DOHH2 (cell line): ENCODE measurements around the gene ARPC1B.
"Not testable (repeated sequence)": the region's sequence is repeated elsewhere in the genome, so short reads cannot be mapped to it uniquely, and the experiment has no call there.

Experiments used
- H3F3A ChIP-seq: fragments of 200-600 bp; sonication (generic), shearing (Covaris generic); 2 replicates; pipeline ENCODE4 v1.6.0; 2016; ENCODE audit warnings: antibody characterized with exemption, mild to moderate bottlenecking; ENCODE audit not compliant: control insufficient read depth, insufficient read depth
- H3K27ac ChIP-seq: fragments of 200-600 bp; sonication (generic); 2 replicates; pipeline ENCODE4 v1.5.1; 2014; ENCODE audit warnings: low read depth, mild to moderate bottlenecking, low read length, moderate library complexity
- H3K27me3 ChIP-seq: fragments of 200-600 bp; sonication (generic); 2 replicates; pipeline ENCODE4 v1.6.1; 2014; ENCODE audit warnings: mild to moderate bottlenecking, low read length, mixed read lengths; ENCODE audit not compliant: control insufficient read depth
- H3K36me3 ChIP-seq: fragments of 200-600 bp; sonication (generic); 2 replicates; pipeline ENCODE4 v1.6.1; 2014; ENCODE audit warnings: mild to moderate bottlenecking, low read length, moderate library complexity, mixed read lengths; ENCODE audit not compliant: control insufficient read depth
- H3K4me1 ChIP-seq: fragments of 200-600 bp; sonication (generic); 2 replicates; pipeline ENCODE4 v1.6.1; 2014; ENCODE audit warnings: mild to moderate bottlenecking, low read length, mixed read lengths; ENCODE audit not compliant: control insufficient read depth
- H3K4me2 ChIP-seq: fragments of 200-600 bp; sonication (generic); 2 replicates; pipeline ENCODE4 v1.6.0; 2014; ENCODE audit warnings: mild to moderate bottlenecking, low read length, moderate library complexity
- H3K4me3 ChIP-seq: fragments of 200-600 bp; sonication (generic); 2 replicates; pipeline ENCODE4 v1.5.1; 2014; ENCODE audit warnings: mild to moderate bottlenecking, low read length, mixed read lengths
- H3K79me2 ChIP-seq: fragments of 200-600 bp; sonication (generic); 2 replicates; pipeline ENCODE4 v1.6.1; 2014; ENCODE audit warnings: mild to moderate bottlenecking, low read length, mixed read lengths; ENCODE audit not compliant: control insufficient read depth
- H3K9me2 ChIP-seq: fragments of 200-600 bp; sonication (generic); replicated peaks from 2 replicates; pipeline ENCODE4 v1.6.1; 2014; ENCODE audit warnings: mild to moderate bottlenecking, low read length, mixed read lengths; ENCODE audit not compliant: control insufficient read depth
- H3K9me3 ChIP-seq: fragments of 200-600 bp; sonication (generic); 2 replicates; pipeline ENCODE4 v1.6.1; 2014; ENCODE audit warnings: antibody characterized with exemption, low read length, mixed read lengths; ENCODE audit not compliant: control insufficient read depth, insufficient read depth
- H4K20me1 ChIP-seq: fragments of 200-600 bp; sonication (generic); 2 replicates; pipeline ENCODE4 v1.6.0; 2014; ENCODE audit warnings: low read depth, mild to moderate bottlenecking, antibody characterized with exemption, low read length, moderate library complexity; ENCODE audit not compliant: control insufficient read depth, insufficient read depth
- CTCF ChIP-seq: fragments of 200-600 bp; sonication (generic); IDR thresholded peaks from one replicate; pipeline ENCODE4 v1.5.1; 2014; ENCODE audit warnings: antibody characterized with exemption, mild to moderate bottlenecking, low read depth, low read length; ENCODE audit not compliant: poor library complexity, severe bottlenecking
- EZH2phosphoT487 ChIP-seq: fragments of 200-600 bp; sonication (generic); IDR thresholded peaks from 2 replicates; pipeline ENCODE4 v1.6.1; 2017; ENCODE audit warnings: borderline replicate concordance, mild to moderate bottlenecking, antibody characterized with exemption, low read length, moderate library complexity, mixed read lengths

Gene ARPC1B

GRCh38 chr7:99375070-99375807 is 709 bp downstream of the ARPC1B start:
- Histone ChIP-seq H3K27ac (peak overlapping the region; percentile 68), H3K9me2 (no peaks in the 10 kb centered on the region), H3K4me3 (peak overlapping the region; percentile 82), H3K36me3 (peaks cover 27% of the 10 kb centered on the region), H3F3A (peaks cover 41% of the 10 kb centered on the region), H4K20me1 (0 out of 2 replicates have a peak, but pooled peaks cover 5% of the 10 kb centered on the region), H3K4me1 (peaks cover 56% of the 10 kb centered on the region), H3K79me2 (peaks cover 44% of the 10 kb centered on the region), H3K4me2 (peak overlapping the region; percentile 93), H3K27me3 (no peaks in the 10 kb centered on the region), H3K9me3 (no peaks in the 10 kb centered on the region)
- TF ChIP-seq EZH2phosphoT487: no peak
- TF ChIP-seq CTCF: no peak

- no peaks in the 10 kb centered on the region for H3K9me3 ChIP-seq
- H3F3A ChIP-seq: peaks cover 41% of the 10 kb centered on the region
- peaks cover 82% of the 10 kb centered on the region for H3K79me2 ChIP-seq
- peaks cover 55% of the 10 kb centered on the region for H3K36me3 ChIP-seq
- peak overlapping the region; percentile 74 for H3K4me3 ChIP-seq
- peak overlapping the region; percentile 91 for H3K4me2 ChIP-seq
- no peak for TF ChIP-seq EZH2phosphoT487
- no peak for TF ChIP-seq CTCF
- peaks cover 84% of the 10 kb centered on the region for H3K4me1 ChIP-seq
- H3K27me3 ChIP-seq: no peaks in the 10 kb centered on the region
- H3K27ac ChIP-seq: peak overlapping the region; percentile 93
- no peaks in the 10 kb centered on the region for H3K9me2 ChIP-seq
- 0 out of 2 replicates have a peak, but pooled peaks cover 5% of the 10 kb centered on the region for H4K20me1 ChIP-seq
These were observed 4.6 kb downstream of the ARPC1B start for GRCh38 chr7:99379043-99379577.

GRCh38 chr7:99379693-99380031 is 5.1 kb downstream of the ARPC1B start:
- H3F3A ChIP-seq: peaks cover 41% of the 10 kb centered on the region
- H3K27ac ChIP-seq: peak overlapping the region; percentile 93
- peak overlapping the region; percentile 74 for H3K4me3 ChIP-seq
- not testable (repeated sequence) for H3K27me3 ChIP-seq, H3K9me3 ChIP-seq, H3K9me2 ChIP-seq, H4K20me1 ChIP-seq
- H3K4me2 ChIP-seq: peak overlapping the region; percentile 91
- H3K79me2 ChIP-seq: peaks cover 86% of the 10 kb centered on the region
- peaks cover 60% of the 10 kb centered on the region for H3K36me3 ChIP-seq
- H3K4me1 ChIP-seq: peaks cover 88% of the 10 kb centered on the region

GRCh38 chr7:99380032-99380822 is 5.7 kb downstream of the ARPC1B start:
- H3K4me3 ChIP-seq: peak overlapping the region; percentile 74
- H3K4me2 ChIP-seq: peak overlapping the region; percentile 91
- TF ChIP-seq EZH2phosphoT487: no peak
- TF ChIP-seq CTCF: no peak
- peaks cover 60% of the 10 kb centered on the region for H3K36me3 ChIP-seq
- peak overlapping the region; percentile 93 for H3K27ac ChIP-seq
- no peaks in the 10 kb centered on the region for H3K27me3 ChIP-seq
- peaks cover 80% of the 10 kb centered on the region for H3K79me2 ChIP-seq
- no peaks in the 10 kb centered on the region for H3K9me2 ChIP-seq
- H3K4me1 ChIP-seq: peaks cover 88% of the 10 kb centered on the region
- peaks cover 41% of the 10 kb centered on the region for H3F3A ChIP-seq
- 0 out of 2 replicates have a peak, but pooled peaks cover 5% of the 10 kb centered on the region for H4K20me1 ChIP-seq
- H3K9me3 ChIP-seq: no peaks in the 10 kb centered on the region
